Natural killer cell (primary cell): ENCODE results near the gene RAB11FIP3. TPM values are rescaled to one million over a fixed set of nuclear protein-coding genes. Genes with fewer than 3 reads are reported as not detected.

Source experiments
- ATAC-seq, 3 donors: fragments of 150-1000 bp in 2 of 3; fragments of 200-7000 bp in 1 of 3; cut with Tn5 transposase; 1 replicate in 1 of 3; 2 replicates in 2 of 3; pipeline ENCODE4 v1.10.0; 2021; ENCODE audit warnings: mild to moderate bottlenecking in 2 of 3, moderate library complexity in 2 of 3
- DNase-seq, 2 donors: peaks; one replicate each; pipeline versions ENCODE4 v3.0.0 to v3.0.0-alpha.2; 2013 to 2021; ENCODE audit warnings: mixed read lengths in 1 of 2
- H3K27ac ChIP-seq: one replicate; pipeline ENCODE4 v1.5.1; 2013; ENCODE audit warnings: mild to moderate bottlenecking, low read length
- H3K27me3 ChIP-seq: one replicate; pipeline ENCODE4 v1.6.1; 2013; ENCODE audit warnings: low read length; ENCODE audit not compliant: control insufficient read depth, insufficient read depth
- H3K36me3 ChIP-seq: one replicate; pipeline ENCODE4 v1.6.1; 2013; ENCODE audit warnings: low read length; ENCODE audit not compliant: control insufficient read depth, insufficient read depth
- H3K4me1 ChIP-seq: one replicate; pipeline ENCODE4 v1.6.1; 2013; ENCODE audit warnings: low read length; ENCODE audit not compliant: control insufficient read depth, insufficient read depth
- H3K4me3 ChIP-seq: one replicate; pipeline ENCODE4 v1.5.1; 2013; ENCODE audit warnings: low read length
- H3K9me3 ChIP-seq: one replicate; pipeline ENCODE4 v1.6.1; 2013; ENCODE audit warnings: low read length; ENCODE audit not compliant: control insufficient read depth, insufficient read depth
- H3K27ac Mint-ChIP-seq, 2 donors: one replicate each; pipeline ENCODE4 v1.8.0; 2022; ENCODE audit warnings: mild to moderate bottlenecking in 2 of 2, mixed read lengths in 2 of 2, moderate library complexity in 1 of 2
- H3K27me3 Mint-ChIP-seq, 2 donors: one replicate each; pipeline ENCODE4 v1.8.0; 2022; ENCODE audit warnings: low read depth in 2 of 2, mixed read lengths in 2 of 2
- H3K36me3 Mint-ChIP-seq: one replicate; pipeline ENCODE4 v1.8.0; 2022; ENCODE audit warnings: mixed read lengths
- H3K4me1 Mint-ChIP-seq, 2 donors: one replicate each; pipeline ENCODE4 v1.8.0; 2022; ENCODE audit warnings: mixed read lengths in 2 of 2
- H3K4me3 Mint-ChIP-seq: one replicate; pipeline ENCODE4 v1.8.0; 2022; ENCODE audit warnings: mild to moderate bottlenecking, moderate library complexity, mixed read lengths
- H3K9me3 Mint-ChIP-seq, 2 donors: one replicate each; pipeline ENCODE4 v1.8.0; 2022; ENCODE audit warnings: mixed read lengths in 2 of 2
- WGBS: methylation state at CpG from one replicate; pipeline ENCODE4 v1.1.7; 2013; ENCODE audit warnings: missing lambda C conversion rate; ENCODE audit not compliant: insufficient coverage; 5-methylcytosine and 5-hydroxymethylcytosine counted together
- intact Hi-C: fragments of 100-400 bp; cut with micrococcal nuclease; formaldehyde crosslinking; loops from one replicate; pipeline ENCODE4 v1.14.2; 2022
- total RNA-seq, 4 donors: library from RNA; stranded (reverse); fragments of 120-200 nt in 1 of 4; gene quantifications; one replicate each; pipeline versions ENCODE4 v1.2.3 to v1.2.4, GENCODE V29; 2013 to 2022
- TF ChIP-seq, protein P1 (sequence below): fragments of 200-600 bp; IDR thresholded peaks from one replicate; pipeline ENCODE4 v1.8.0; 2022; ENCODE audit warnings: antibody characterized with exemption

Gene RAB11FIP3
- total RNA-seq, 3 donors from 2014 or later (not counting 1 experiment from before 2014, with no cell fraction given) = 51.0 to 61.2 (median 55.3) TPM

DNA sequence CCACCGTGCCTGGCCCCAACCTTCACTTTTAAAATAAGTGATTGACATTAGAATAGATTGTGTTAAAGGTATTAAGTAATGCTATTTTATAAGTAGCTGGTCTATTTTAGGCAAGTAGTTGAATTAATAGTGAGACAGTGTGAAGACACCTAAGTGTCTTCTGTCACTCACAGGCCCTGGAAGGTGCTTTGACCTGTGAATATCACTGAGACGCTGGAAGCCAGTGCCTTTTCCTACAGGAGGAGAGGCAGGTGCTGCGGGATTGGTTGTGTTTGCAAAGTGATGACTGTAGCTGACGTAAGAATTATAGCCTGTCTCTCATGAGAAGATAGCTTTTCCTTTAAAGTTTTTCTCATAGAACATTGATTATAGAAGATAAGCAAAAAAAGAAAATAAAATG, 45.0 kb downstream of the RAB11FIP3 start:
- no peaks in the 10 kb centered on the region for H3K36me3 Mint-ChIP-seq
- H3K4me1 Mint-ChIP-seq = peaks cover 0 to 20% of the 10 kb centered on the region in 2 donors
- no peaks in the 10 kb centered on the region for H3K9me3 Mint-ChIP-seq
- H3K27me3 Mint-ChIP-seq = no peaks in the 10 kb centered on the region
- H3K27me3 ChIP-seq = no peaks in the 10 kb centered on the region
- H3K4me3 ChIP-seq = no peak overlapping the region
- ATAC-seq = no peak
- TF ChIP-seq, protein P1, sequence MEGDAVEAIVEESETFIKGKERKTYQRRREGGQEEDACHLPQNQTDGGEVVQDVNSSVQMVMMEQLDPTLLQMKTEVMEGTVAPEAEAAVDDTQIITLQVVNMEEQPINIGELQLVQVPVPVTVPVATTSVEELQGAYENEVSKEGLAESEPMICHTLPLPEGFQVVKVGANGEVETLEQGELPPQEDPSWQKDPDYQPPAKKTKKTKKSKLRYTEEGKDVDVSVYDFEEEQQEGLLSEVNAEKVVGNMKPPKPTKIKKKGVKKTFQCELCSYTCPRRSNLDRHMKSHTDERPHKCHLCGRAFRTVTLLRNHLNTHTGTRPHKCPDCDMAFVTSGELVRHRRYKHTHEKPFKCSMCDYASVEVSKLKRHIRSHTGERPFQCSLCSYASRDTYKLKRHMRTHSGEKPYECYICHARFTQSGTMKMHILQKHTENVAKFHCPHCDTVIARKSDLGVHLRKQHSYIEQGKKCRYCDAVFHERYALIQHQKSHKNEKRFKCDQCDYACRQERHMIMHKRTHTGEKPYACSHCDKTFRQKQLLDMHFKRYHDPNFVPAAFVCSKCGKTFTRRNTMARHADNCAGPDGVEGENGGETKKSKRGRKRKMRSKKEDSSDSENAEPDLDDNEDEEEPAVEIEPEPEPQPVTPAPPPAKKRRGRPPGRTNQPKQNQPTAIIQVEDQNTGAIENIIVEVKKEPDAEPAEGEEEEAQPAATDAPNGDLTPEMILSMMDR = no peak
- H3K27ac ChIP-seq = no peak overlapping the region
- no peak overlapping the region for H3K27ac Mint-ChIP-seq
- no peaks in the 10 kb centered on the region for H3K4me1 ChIP-seq
- DNase-seq = no peak
- intact Hi-C loops = no loop called here
- no peaks in the 10 kb centered on the region for H3K9me3 ChIP-seq
- H3K36me3 ChIP-seq = peaks cover 3% of the 10 kb centered on the region
- no peak overlapping the region for H3K4me3 Mint-ChIP-seq
- 97% methylated on average over 4 of the region's 4 CpGs for WGBS

DNA sequence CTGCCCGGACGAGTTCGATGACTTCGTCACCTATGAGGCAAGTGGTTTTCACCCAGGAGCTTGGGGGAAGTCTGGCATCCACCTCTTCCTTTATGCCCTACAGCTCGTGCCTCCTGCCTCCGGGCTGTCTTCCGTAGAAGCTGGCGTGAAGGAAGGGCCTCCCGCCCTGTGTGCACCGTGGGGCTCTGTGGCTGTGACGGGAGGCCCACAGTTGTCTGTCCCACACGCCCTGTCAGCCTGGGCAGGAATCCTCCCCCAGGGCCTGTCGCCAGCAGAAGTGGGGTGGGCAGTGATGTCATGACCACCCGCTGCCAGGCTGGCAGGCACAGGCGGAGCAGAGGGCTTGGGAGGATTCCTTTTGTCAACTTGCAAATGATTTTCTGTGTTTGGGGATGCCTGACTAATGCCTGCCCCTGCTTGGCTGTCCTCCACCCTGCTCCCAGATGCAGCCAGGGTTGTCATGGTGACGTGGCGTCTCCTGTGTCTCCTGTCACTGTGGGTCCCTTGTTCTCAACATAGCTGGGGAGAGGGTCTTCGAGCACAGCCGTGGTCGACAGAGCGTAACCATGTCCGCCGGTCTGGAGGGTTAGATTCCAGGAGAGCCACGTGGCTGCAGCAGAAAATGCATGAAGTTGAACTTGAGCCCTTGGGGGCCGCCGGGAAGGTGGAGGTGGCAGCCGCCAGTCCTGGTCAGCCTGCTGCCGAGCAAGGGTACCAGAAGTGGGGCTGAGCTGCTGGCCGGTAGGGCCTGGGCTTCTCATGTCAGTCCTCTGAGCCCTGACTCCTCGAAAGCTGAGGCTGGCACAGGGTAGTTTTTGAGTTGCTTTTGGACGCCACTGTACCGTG, 46.1 kb downstream of the RAB11FIP3 start:
- H3K27ac ChIP-seq = no peak overlapping the region
- no peaks in the 10 kb centered on the region for H3K27me3 ChIP-seq
- Mint-ChIP-seq H3K27ac (no peak overlapping the region), H3K9me3 (no peaks in the 10 kb centered on the region), H3K36me3 (no peaks in the 10 kb centered on the region), H3K4me1 (peaks cover 0 to 20% of the 10 kb centered on the region in 2 donors), H3K27me3 (no peaks in the 10 kb centered on the region), H3K4me3 (no peak overlapping the region)
- H3K4me1 ChIP-seq = no peaks in the 10 kb centered on the region
- TF ChIP-seq, protein P1 = no peak
- WGBS = 95% methylated on average over 32 of the region's 32 CpGs
- no peak for DNase-seq
- no peaks in the 10 kb centered on the region for H3K9me3 ChIP-seq
- intact Hi-C loops = no loop called here
- no peak overlapping the region for H3K4me3 ChIP-seq
- peaks cover 3% of the 10 kb centered on the region for H3K36me3 ChIP-seq
- ATAC-seq = no peak

DNA sequence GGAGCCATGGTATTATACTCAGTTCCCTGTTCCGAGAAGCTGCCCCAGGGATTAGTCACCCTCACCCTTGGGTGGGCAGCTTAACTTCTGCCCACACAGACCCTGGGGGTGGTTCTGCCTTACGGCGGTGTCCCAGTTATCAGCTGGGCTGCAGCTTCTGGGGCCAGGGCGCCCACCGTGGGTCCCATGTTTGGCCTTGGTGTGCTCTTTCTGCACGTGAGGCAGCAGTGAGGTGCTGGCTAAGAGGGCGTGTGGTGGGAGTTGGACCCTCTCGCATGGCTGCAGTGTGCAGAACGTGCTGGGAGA, 46.7 kb downstream of the RAB11FIP3 start:
- no peaks in the 10 kb centered on the region for H3K4me1 ChIP-seq

More for the DNA sequence above, 46.7 kb downstream of the RAB11FIP3 start:
- intact Hi-C loops = no loop called here
- DNase-seq = no peak
- H3K36me3 ChIP-seq = peaks cover 3% of the 10 kb centered on the region
- peaks cover 0 to 14% of the 10 kb centered on the region in 2 donors for H3K4me1 Mint-ChIP-seq
- H3K4me3 ChIP-seq = no peak overlapping the region
- H3K9me3 ChIP-seq = no peaks in the 10 kb centered on the region
- no peak overlapping the region for H3K4me3 Mint-ChIP-seq
- no peak for ATAC-seq
- H3K9me3 Mint-ChIP-seq = no peaks in the 10 kb centered on the region
- no peaks in the 10 kb centered on the region for H3K36me3 Mint-ChIP-seq
- no peaks in the 10 kb centered on the region for H3K27me3 ChIP-seq
- H3K27me3 Mint-ChIP-seq = no peaks in the 10 kb centered on the region
- H3K27ac Mint-ChIP-seq = no peak overlapping the region
- TF ChIP-seq, protein P1 = no peak
- no peak overlapping the region for H3K27ac ChIP-seq
- 94% methylated on average over 9 of the region's 9 CpGs for WGBS
